Epidermal melanocyte (primary cell): ENCODE data around the gene ZBTB48.

Experiments
- DNase-seq: peaks from one replicate; pipeline ENCODE4 v3.0.0; 2011; ENCODE audit warnings: low spot score; ENCODE audit not compliant: insufficient read length

The ZBTB48 gene

DNA sequence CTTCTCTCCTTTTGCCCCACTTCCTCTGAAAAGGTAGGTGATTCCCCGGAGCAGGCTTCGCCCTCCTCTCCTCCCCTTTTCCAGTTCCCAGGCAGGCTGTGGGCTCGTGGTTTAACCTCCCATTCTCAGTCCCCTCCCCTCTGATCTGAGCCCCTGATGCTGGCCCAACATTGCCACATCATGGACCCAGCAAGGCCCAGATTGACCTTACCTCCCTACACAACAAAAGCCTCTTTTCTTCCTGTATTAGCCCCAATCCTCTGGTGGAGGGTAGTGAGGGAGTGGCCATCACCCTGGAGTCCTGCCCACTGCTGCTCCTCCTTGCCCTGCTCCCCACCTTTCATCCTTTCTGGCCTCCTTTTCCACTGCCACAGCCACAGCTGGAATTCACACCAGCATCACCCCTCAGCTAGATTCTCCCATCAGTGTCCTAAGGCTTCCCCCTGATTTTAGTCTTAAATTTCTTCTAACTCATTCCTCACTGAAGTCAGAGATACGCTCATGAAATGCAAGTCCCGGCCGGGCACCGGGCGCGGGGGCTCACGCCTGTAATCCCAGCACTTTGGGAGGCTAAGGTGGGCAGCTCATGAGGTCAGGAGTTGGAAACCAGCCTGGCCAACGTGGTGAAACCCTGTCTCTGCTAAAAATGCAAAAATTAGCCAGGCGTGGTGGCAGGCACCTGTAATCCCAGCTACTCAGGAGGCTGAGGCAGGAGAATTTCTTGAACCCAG lies 7.0 kb upstream of the ZBTB48 start:
- DNase-seq: no peak

DNA sequence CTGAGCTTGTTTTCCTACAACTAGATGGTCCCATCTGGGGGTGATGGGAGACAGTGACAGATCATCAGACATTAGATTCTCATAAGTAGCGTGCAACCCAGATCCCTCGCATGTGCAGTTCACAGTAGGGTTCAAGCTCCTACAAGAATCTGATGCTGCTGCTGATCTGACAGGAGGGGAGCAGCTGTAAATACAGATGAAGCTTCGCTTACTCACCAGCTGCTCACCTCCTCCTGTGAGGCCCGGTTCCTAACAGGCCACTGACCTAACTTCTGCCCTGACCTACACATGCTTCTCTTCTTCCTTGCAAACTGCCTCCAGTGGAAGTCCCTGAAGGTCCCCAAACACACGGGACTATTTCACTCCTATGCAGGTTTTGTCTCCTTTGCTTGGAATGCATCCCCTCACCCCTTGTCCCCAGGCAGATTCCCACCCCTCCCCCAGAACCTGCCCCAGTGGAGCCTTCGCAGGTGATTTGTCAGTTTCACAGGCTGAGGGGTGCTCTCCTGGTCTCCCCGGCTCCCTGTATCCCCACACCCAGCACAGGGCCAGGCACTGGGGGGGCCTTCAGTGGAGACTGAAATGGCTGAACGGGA lies 5.7 kb upstream of the ZBTB48 start:
- peak; percentile 2 for DNase-seq

DNA sequence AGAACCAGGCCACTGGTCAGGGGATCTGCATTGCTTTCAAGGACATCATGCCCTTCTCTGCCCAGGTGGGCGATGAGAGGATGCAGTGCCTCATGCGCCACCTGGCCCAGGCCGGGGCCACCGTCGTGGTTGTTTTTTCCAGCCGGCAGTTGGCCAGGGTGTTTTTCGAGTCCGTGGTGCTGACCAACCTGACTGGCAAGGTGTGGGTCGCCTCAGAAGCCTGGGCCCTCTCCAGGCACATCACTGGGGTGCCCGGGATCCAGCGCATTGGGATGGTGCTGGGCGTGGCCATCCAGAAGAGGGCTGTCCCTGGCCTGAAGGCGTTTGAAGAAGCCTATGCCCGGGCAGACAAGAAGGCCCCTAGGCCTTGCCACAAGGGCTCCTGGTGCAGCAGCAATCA lies 5.0 kb upstream of the ZBTB48 start:
- DNase-seq: no peak

DNA sequence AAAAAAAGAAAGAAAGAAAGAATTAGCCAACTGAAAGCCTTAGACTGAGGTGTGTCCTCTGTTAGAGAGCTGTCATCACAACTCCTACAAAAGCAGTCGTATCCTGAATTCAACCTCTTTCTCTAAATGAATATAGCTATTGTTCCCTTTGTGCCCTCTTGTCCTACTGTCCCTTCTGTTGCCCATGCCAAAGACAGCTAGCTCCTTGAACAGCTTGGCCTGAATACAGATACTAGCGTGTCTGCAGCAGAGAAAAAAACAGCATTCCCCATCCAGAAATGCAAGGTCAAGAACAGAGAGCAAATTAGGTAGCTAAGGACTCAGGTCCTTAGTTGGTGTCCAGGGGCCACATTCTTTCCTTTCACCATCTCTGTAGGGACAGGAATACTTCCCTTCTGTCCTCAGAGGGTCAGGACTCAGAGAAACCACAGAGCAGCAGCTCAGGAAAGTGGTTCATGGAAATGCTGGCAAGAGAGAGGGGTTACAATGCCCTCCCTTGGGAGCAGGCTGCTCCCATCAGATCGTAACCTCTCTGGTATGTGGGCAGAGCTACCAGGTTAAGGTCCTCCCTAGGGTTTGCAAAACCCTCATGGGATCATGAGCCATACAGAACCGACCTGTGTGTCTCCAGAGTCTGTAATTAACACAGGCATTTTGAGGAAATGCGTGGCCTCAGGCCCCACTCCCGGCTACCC lies 1.8 kb upstream of the ZBTB48 start:
- no peak for DNase-seq

DNA sequence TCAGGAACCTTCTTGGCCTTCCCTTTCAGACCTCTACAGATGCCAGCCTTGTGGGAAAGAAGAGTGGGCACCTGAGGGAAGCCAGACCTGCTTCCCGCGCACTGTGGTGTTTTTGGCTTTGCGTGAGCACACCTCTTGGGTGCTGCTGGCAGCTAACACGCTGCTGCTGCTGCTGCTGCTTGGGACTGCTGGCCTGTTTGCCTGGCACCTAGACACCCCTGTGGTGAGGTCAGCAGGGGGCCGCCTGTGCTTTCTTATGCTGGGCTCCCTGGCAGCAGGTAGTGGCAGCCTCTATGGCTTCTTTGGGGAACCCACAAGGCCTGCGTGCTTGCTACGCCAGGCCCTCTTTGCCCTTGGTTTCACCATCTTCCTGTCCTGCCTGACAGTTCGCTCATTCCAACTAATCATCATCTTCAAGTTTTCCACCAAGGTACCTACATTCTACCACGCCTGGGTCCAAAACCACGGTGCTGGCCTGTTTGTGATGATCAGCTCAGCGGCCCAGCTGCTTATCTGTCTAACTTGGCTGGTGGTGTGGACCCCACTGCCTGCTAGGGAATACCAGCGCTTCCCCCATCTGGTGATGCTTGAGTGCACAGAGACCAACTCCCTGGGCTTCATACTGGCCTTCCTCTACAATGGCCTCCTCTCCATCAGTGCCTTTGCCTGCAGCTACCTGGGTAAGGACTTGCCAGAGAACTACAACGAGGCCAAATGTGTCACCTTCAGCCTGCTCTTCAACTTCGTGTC lies 995 bp upstream of the ZBTB48 start:
- no peak for DNase-seq

DNA sequence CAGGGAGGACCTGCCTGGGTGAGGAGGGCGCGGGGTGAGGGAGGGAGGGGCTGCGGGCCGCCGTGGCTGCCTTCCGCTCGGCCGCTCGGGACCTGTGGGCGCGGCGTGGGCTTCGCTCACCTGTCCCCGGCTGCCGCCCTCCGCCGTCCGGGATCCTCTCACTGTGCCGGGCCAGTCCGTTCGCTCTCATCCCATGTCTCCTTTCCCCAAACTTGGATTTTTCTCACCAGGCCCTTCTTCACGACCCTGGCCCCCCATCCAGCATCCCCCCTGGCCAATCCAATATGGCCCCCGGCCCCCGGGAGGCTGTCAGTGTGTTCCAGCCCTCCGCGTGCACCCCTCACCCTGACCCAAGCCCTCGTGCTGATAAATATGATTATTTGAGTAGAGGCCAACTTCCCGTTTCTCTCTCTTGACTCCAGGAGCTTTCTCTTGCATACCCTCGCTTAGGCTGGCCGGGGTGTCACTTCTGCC lies 362 bp downstream of the ZBTB48 start:
- DNase-seq: no peak

DNA sequence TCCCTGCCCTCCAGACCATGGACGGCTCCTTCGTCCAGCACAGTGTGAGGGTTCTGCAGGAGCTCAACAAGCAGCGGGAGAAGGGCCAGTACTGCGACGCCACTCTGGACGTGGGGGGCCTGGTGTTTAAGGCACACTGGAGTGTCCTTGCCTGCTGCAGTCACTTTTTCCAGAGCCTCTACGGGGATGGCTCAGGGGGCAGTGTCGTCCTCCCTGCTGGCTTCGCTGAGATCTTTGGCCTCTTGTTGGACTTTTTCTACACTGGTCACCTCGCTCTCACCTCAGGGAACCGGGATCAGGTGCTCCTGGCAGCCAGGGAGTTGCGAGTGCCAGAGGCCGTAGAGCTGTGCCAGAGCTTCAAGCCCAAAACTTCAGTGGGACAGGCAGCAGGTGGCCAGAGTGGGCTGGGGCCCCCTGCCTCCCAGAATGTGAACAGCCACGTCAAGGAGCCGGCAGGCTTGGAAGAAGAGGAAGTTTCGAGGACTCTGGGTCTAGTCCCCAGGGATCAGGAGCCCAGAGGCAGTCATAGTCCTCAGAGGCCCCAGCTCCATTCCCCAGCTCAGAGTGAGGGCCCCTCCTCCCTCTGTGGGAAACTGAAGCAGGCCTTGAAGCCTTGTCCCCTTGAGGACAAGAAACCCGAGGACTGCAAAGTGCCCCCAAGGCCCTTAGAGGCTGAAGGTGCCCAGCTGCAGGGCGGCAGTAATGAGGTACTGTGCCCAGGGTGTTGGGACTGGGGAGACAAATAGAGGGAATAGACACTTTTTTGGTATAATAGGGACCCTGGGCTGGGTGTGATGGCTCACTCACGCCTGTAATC lies 1.0 kb downstream of the ZBTB48 start:
- no peak for DNase-seq

DNA sequence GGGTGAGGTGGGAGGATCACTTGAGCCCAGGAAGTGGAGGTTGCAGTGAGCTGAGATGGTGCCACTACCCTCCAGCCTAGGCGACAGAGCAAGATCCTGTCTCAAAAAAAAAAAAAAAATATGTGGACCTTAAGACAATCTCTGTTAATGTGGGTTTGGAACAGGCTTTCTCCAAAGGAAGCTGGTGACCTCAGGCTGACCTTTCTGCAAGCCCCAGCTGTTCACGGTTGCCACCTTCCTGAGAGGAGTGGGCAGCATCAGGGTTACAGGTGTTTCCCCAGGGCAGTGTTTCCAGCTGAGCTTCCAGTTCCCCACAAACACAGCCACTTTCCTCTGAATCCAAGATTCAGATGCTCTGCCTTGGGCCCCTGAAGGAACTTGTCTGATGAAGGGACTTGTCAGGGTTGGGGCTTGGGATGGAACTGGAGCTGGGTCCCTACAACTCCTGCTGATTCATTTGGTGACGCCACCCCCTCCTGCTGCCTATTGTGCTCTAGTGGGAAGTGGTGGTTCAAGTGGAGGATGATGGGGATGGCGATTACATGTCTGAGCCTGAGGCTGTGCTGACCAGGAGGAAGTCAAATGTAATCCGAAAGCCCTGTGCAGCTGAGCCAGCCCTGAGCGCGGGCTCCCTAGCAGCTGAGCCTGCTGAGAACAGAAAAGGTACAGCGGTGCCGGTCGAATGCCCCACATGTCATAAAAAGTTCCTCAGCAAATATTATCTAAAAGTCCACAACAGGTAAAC lies 1.9 kb downstream of the ZBTB48 start:
- DNase-seq: no peak

DNA sequence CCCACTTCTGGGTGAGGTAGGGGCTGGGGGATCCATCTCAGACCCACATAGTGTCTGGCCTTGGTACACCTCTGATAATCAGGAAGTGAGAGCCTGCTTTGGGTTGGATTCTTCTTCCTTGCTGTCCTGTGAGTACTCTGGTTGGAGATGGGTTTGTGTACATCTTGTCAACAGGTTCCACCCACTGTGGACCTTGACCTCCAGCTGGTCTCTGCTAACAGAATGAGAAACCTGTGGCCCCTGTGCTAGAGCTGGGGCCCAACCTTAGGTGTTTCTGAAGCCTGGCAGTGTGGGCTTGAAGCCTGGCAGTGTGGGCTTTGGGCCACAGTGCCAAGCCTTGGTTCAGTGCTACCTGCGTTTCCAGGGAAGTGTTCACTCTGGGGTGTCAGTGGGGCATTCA lies 2.6 kb downstream of the ZBTB48 start:
- DNase-seq: no peak

DNA sequence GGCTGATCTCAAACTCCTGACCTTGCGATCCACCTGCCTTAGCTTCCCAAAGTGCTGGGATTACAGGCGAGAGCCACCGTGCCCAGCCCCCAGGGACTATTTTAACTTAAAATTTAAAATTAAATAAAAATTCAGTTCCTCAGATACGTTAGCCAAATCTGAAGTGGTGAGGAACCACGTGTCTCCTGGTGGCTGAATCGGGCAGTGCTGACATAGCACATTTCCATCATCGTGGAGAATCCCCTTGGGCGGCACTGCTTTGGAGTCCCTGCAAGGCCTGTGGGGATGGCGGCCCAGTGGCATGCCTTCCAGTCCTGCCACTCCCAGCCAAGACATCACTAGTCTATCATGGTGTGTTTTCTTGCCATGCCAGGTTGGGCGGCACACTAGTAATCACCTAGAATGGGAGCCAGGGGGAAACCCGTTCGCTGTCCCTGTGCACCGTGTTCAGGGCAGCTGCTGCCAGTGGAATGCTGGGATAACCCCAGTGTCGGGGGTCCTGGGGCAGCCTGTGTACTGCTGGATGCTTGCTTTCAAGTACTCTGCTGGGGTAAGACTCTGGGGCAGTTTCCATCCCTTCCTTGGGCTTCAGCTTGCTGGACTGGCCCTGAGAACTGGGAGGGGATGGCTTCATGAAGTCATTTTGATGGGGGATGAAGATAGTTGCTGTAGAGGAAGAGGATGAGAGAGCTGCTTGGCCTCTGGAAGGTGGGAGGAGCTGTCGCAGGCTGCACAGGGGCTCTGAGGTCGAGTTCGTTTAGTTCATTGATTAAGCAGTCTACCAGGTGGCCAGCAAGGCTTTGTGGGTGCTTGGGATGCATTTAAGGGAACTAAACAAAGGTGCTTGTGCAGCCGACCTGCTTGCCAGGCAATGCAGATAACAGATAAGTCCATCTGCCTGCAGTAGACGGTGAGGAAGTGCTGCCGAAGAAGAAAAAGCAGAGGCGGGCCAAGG lies 4.6 kb downstream of the ZBTB48 start:
- no peak for DNase-seq

DNA sequence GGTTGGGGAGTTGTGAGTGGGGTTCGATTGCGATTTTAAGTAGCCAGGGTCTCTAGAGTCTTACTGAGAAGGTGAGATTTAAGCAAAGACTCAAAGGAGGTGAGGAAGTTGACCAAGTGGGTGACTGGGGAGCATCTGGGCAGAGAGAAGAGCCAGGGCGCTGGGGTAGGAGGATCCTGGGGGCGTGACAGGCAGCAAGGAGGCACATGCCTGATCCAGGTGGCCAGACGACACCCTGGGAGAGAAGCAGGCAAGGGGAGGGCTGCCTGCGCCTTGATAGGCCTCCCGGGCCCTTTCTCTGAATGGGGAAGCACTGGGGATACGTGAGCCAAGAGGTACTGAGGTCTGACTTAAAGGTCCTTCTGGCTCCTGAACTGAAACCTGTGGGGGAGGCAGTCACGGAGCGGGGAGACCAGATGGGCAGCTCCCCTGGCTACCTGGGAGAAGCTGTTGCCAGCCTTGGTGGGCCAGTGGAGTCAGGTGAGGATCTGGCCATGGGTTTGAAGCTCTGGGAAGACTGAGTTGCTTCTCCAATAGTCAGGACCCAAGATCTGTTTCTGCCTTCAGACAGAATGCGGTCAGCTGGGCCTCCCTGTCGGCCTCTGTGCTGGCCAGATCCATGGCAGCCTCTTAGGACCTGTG lies 5.4 kb downstream of the ZBTB48 start:
- DNase-seq: no peak

DNA sequence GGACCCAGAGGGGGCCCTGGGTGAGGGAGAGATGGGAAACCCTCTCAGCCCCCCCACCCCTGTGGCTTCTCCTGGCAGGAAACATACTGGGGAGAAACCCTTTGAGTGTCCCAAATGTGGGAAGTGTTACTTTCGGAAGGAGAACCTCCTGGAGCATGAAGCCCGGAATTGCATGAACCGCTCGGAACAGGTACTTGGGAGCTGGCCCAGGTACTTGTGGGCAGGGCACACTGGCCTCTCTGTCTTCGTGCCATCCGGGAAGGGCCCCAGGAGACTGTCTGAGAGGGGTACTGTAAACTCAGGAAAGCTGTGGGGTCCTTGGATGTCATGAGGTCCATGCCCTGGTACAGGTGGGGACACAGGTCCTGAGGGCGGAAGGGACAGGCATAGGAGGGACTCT lies 6.0 kb downstream of the ZBTB48 start:
- DNase-seq: no peak

DNA sequence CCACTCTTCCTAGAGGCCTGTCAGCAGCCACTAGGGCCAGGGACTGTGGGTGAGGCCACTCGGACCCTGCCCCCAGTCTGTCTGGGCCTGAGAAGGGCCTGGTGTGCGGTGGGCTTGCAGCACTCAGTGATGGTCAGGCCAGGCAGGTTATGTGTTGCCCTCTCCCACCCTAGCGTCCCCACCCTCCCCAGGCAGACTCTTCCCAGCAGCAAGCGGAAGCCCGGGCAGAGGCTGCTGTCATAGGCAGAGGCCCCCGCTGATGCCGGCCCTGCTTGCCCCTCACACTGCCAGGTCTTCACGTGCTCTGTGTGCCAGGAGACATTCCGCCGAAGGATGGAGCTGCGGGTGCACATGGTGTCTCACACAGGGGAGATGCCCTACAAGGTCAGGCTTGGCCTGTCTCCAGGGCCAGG lies 6.6 kb downstream of the ZBTB48 start:
- no peak for DNase-seq

DNA sequence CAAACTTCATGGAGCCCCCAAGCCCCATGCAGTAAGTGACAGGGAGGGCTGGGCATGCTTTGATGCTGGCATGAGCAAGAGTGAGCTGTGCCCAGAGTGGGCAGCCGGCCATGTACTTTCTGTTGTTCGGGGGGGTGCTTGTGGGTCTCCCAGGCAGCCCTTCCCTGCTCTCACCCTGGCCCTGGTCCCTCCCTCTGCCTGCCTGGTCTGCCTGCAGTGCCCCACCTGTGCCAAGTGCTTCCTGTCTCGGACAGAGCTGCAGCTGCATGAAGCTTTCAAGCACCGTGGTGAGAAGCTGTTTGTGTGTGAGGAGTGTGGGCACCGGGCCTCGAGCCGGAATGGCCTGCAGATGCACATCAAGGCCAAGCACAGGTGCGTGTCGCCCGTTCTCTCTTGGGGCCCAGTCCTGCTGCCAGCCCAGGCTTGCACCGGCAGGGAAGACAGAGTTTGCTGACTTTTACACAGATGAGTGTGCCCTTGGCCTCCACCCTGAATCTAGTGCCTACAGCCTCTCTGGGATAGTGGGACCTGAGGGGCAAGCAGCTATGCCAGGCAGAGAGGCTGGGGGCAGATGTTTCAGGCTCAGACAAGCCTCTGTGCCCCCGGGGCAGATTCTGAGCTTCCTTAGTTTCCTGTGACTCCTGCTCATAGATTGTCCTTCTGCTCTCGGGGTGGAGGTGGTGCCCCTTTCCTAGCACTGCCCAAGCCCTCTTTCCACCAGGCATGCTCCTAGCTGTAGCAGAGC lies 7.6 kb downstream of the ZBTB48 start:
- no peak for DNase-seq

DNA sequence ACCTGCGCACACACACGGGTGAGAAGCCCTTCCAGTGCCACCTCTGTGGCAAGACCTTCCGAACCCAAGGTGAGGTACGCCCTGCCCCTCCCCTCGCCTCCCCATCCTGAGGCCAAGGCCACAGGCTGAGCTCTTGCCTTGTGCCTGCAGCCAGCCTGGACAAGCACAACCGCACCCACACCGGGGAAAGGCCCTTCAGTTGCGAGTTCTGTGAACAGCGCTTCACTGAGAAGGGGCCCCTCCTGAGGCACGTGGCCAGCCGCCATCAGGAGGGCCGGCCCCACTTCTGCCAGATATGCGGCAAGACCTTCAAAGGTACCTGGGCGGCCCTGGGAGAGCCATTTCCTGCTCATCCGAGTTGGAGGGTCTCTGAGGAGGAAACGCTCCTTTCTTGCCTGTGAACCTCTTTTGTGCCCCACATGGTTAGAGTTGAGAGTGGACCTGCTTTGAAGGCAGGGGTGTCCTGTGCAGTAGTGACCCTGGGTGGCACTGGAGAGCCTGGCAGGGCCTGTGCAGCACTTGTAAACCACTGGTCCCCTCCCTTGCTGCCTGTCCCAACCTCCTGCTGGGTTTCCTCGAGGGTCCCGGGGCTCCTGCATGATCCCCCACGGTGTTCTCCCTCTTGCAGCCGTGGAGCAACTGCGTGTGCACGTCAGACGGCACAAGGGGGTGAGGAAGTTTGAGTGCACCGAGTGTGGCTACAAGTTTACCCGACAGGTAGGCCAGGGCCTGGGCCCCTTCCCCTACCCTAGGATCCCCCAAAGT lies 8.5 kb downstream of the ZBTB48 start:
- no peak for DNase-seq

DNA sequence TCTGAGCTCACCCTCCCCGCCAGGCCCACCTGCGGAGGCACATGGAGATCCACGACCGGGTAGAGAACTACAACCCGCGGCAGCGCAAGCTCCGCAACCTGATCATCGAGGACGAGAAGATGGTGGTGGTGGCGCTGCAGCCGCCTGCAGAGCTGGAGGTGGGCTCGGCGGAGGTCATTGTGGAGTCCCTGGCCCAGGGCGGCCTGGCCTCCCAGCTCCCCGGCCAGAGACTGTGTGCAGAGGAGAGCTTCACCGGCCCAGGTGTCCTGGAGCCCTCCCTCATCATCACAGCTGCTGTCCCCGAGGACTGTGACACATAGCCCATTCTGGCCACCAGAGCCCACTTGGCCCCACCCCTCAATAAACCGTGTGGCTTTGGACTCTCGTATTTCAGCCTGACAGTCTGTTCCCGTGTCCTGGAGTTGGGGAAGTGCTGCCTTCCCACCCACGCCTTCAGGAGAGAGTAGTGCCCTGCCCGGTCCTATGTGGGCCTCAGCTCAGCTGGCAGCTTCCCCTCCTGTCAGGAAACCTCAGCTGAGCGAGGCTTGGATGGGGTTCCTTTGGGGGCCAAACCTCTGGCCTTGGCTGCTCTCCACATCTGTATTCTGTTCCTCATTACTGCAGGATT lies 9.2 kb downstream of the ZBTB48 start:
- DNase-seq: no peak

DNA sequence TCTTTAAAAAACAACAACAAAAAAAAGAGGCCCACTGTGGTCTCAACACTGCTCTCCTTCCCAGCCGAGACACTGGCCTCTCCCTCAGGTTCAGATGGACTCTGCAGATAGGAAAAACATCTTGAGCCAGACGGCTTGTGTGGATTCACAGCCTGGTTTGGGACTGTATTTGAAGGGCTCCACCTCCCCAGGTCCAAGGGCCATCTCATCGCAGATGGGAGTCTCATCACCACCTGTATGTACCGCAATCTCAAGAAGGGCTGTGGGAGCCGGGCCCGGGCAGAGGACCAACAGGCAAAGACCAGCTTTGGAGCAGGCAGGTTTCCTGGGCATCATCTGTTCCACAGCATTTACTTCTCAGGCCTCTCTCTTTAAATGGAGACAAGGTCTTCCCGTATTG lies 10.3 kb downstream of the ZBTB48 start:
- no peak for DNase-seq
